ENCODE results near the gene ADGRA1.

ADGRA1 gene

GRCh38 chr10:133075346-133076137 lies 12.2 kb upstream of the ADGRA1 start:
- no peak for DNase-seq (ENCODE audit: low spot score)

GRCh38 chr10:133076274-133077038 lies 11.3 kb upstream of the ADGRA1 start:
- DNase-seq (ENCODE audit: low spot score): no peak

GRCh38 chr10:133079836-133080682 lies 7.7 kb upstream of the ADGRA1 start:
- DNase-seq (ENCODE audit: low spot score): no peak

- DNase-seq (ENCODE audit: low spot score): no peak
Observed at GRCh38 chr10:133080683-133081040, 7.1 kb upstream of the ADGRA1 start.

GRCh38 chr10:133081636-133082035 lies 6.1 kb upstream of the ADGRA1 start:
- DNase-seq (ENCODE audit: low spot score): no peak

GRCh38 chr10:133082685-133083421 lies 4.9 kb upstream of the ADGRA1 start:
- peak; percentile 40 for DNase-seq (ENCODE audit: low spot score)

GRCh38 chr10:133083422-133084100 lies 4.2 kb upstream of the ADGRA1 start:
- DNase-seq (ENCODE audit: low spot score): no peak

- DNase-seq (ENCODE audit: low spot score): no peak
Observed at GRCh38 chr10:133084491-133084890, 3.2 kb upstream of the ADGRA1 start.

GRCh38 chr10:133085251-133086125 lies 2.2 kb upstream of the ADGRA1 start:
- DNase-seq (ENCODE audit: low spot score): no peak

GRCh38 chr10:133086247-133086646 lies 1.5 kb upstream of the ADGRA1 start:
- no peak for DNase-seq (ENCODE audit: low spot score)

- DNase-seq (ENCODE audit: low spot score): no peak
Observed at GRCh38 chr10:133087045-133087678, 562 bp upstream of the ADGRA1 start.

GRCh38 chr10:133088179-133088955 lies 643 bp downstream of the ADGRA1 start:
- DNase-seq (ENCODE audit: low spot score): no peak

- DNase-seq (ENCODE audit: low spot score): no peak
Observed at GRCh38 chr10:133088956-133089800, 1.5 kb downstream of the ADGRA1 start.

GRCh38 chr10:133090101-133090500 lies 2.4 kb downstream of the ADGRA1 start:
- DNase-seq (ENCODE audit: low spot score): no peak

GRCh38 chr10:133090654-133091053 lies 2.9 kb downstream of the ADGRA1 start:
- DNase-seq (ENCODE audit: low spot score): no peak

GRCh38 chr10:133091316-133091715 lies 3.6 kb downstream of the ADGRA1 start:
- no peak for DNase-seq (ENCODE audit: low spot score)

GRCh38 chr10:133093291-133093690 lies 5.6 kb downstream of the ADGRA1 start:
- no peak for DNase-seq (ENCODE audit: low spot score)

GRCh38 chr10:133094286-133094685 lies 6.6 kb downstream of the ADGRA1 start:
- no peak for DNase-seq (ENCODE audit: low spot score)

All from SK-N-DZ (cell line).